MM.1S (cell line): Measurements from ENCODE around the gene PAX4.

Source experiments
- DNase-seq: peaks from one replicate; pipeline ENCODE4 v3.0.0-alpha.2; 2015
- H2AFZ ChIP-seq: fragments of 300-600 bp; sonication (generic); 2 replicates; pipeline ENCODE4 v1.6.0; 2016; ENCODE audit warnings: antibody characterized with exemption, low read length
- H3F3A ChIP-seq: fragments of 300-600 bp; sonication (generic); 2 replicates; pipeline ENCODE4 v1.6.1; 2016; ENCODE audit warnings: mild to moderate bottlenecking, antibody characterized with exemption, low read length, moderate library complexity, mixed read lengths; ENCODE audit not compliant: insufficient read depth
- H3K27ac ChIP-seq: fragments of 300-600 bp; sonication (generic); 2 replicates; pipeline ENCODE4 v1.5.1; 2016; ENCODE audit warnings: mild to moderate bottlenecking, low read length
- H3K27me3 ChIP-seq: fragments of 300-600 bp; sonication (generic); replicated peaks from 2 replicates; pipeline ENCODE4 v1.6.0; 2016; ENCODE audit warnings: low read length; ENCODE audit not compliant: insufficient read depth
- H3K36me3 ChIP-seq: fragments of 300-600 bp; sonication (generic); replicated peaks from 2 replicates; pipeline ENCODE4 v1.6.1; 2016; ENCODE audit warnings: mild to moderate bottlenecking, low read length, mixed read lengths; ENCODE audit not compliant: insufficient read depth
- H3K4me1 ChIP-seq: fragments of 300-600 bp; sonication (generic); 2 replicates; pipeline ENCODE4 v1.6.1; 2016; ENCODE audit warnings: low read length, mixed read lengths
- H3K4me2 ChIP-seq: fragments of 300-600 bp; sonication (generic); 2 replicates; pipeline ENCODE4 v1.6.0; 2016; ENCODE audit warnings: low read depth, low read length
- H3K4me3 ChIP-seq: fragments of 300-600 bp; sonication (generic); 2 replicates; pipeline ENCODE4 v1.5.1; 2016; ENCODE audit warnings: low read length, mixed read lengths
- H3K79me2 ChIP-seq: fragments of 300-600 bp; sonication (generic); 2 replicates; pipeline ENCODE4 v1.6.1; 2016; ENCODE audit warnings: mixed run types, low read length, mixed read lengths
- H3K9ac ChIP-seq: fragments of 300-600 bp; sonication (generic); 2 replicates; pipeline ENCODE4 v1.6.1; 2016; ENCODE audit warnings: low read length, mixed read lengths
- H3K9me2 ChIP-seq: fragments of 300-600 bp; sonication (generic); replicated peaks from 2 replicates; pipeline ENCODE4 v1.6.1; 2016; ENCODE audit warnings: mild to moderate bottlenecking, low read length, mixed read lengths; ENCODE audit not compliant: insufficient read depth
- H3K9me3 ChIP-seq: fragments of 300-600 bp; sonication (generic); replicated peaks from 2 replicates; pipeline ENCODE4 v1.6.1; 2016; ENCODE audit warnings: mild to moderate bottlenecking, low read length, mixed read lengths; ENCODE audit not compliant: insufficient read depth
- H4K20me1 ChIP-seq: fragments of 300-600 bp; sonication (generic); 2 replicates; pipeline ENCODE4 v1.6.1; 2016; ENCODE audit warnings: mild to moderate bottlenecking, low read length, moderate library complexity, mixed read lengths; ENCODE audit not compliant: insufficient read depth
- EZH2 ChIP-seq: fragments of 300-600 bp; sonication (generic); optimal IDR thresholded peaks from 2 replicates; pipeline ENCODE3; 2017; ENCODE audit warnings: low read depth, mild to moderate bottlenecking, antibody characterized with exemption, low read length, mixed read lengths
- EZH2phosphoT487 ChIP-seq: fragments of 300-600 bp; sonication (generic); IDR thresholded peaks from 2 replicates; pipeline ENCODE4 v1.6.1; 2018; ENCODE audit warnings: antibody characterized with exemption, low read length
- TF ChIP-seq, protein P1 (sequence below): fragments of 300-600 bp; sonication (generic); IDR thresholded peaks from 2 replicates; pipeline ENCODE4 v1.5.1; 2016; ENCODE audit warnings: antibody characterized with exemption, low read length, mixed read lengths

The PAX4 gene

DNA sequence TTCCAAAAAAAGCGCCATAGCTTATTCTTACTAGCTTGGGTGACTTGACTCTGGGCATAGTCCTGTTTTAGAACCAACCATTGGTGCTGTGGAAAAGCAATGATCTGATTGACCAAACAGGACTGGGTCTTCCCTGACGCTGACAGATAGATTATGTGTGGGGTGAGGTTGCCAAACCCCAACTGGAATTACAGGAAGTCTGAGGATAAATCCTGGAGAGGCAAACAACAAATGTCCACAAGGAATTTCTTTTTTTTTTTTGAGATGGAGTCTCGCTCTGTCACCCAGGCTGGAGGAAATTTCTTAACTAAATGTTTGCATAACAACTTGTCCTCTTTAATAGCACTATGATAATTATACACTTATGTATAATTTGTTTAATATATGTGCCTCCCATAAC lies 51.7 kb downstream of the PAX4 start:
- Histone ChIP-seq H3K9me2 (no peaks in the 10 kb centered on the region), H2AFZ (no peak overlapping the region), H3K9me3 (no peaks in the 10 kb centered on the region), H3K9ac (no peak overlapping the region), H4K20me1 (no peaks in the 10 kb centered on the region), H3K36me3 (no peaks in the 10 kb centered on the region), H3K27me3 (no peaks in the 10 kb centered on the region), H3K4me3 (no peak overlapping the region), H3K4me1 (no peaks in the 10 kb centered on the region), H3F3A (no peaks in the 10 kb centered on the region), H3K27ac (no peak overlapping the region), H3K4me2 (no peak overlapping the region), H3K79me2 (no peaks in the 10 kb centered on the region)
- no peak for DNase-seq
- TF ChIP-seq, protein P1, sequence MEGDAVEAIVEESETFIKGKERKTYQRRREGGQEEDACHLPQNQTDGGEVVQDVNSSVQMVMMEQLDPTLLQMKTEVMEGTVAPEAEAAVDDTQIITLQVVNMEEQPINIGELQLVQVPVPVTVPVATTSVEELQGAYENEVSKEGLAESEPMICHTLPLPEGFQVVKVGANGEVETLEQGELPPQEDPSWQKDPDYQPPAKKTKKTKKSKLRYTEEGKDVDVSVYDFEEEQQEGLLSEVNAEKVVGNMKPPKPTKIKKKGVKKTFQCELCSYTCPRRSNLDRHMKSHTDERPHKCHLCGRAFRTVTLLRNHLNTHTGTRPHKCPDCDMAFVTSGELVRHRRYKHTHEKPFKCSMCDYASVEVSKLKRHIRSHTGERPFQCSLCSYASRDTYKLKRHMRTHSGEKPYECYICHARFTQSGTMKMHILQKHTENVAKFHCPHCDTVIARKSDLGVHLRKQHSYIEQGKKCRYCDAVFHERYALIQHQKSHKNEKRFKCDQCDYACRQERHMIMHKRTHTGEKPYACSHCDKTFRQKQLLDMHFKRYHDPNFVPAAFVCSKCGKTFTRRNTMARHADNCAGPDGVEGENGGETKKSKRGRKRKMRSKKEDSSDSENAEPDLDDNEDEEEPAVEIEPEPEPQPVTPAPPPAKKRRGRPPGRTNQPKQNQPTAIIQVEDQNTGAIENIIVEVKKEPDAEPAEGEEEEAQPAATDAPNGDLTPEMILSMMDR = no peak
- no peak for TF ChIP-seq EZH2
- no peak for TF ChIP-seq EZH2phosphoT487
